ENCODE data around the gene NR1H4. TPM values are rescaled to one million over a fixed set of nuclear protein-coding genes. Genes with fewer than 3 reads are reported as not detected.
"Not testable (repeated sequence)": the region's sequence is repeated elsewhere in the genome, so short reads cannot be mapped to it uniquely, and the experiment has no call there.

The NR1H4 gene
- total and polyA plus RNA-seq, 10 donors: 0.18 to 1.1 (median 0.83) TPM; not detected in 3

DNA sequence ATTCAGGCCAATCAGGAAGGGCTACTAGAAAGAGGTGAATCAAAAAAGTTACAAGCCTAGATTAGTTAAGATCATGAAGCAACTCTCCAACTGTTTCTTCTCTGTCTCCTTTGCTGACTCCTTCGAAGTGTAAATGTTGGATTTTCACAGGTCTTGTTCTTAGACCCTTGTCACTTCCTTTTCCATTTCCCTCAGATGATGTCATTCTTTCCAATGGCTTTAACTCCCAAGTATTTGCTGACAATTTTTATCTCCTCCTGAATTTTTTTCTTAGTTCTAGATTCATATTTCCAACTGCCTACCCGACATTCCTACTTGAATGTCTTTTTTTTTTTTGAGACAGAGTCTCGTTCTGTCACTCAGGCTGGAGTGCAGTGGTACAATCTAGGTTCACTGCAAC lies 110.6 kb downstream of the NR1H4 start:
- Histone ChIP-seq H3K4me3 (no peak overlapping the region), H3K4me1 (no peaks in the 10 kb centered on the region), H3K27me3 (replicated peaks in 1 of 7) (no peaks in the 10 kb centered on the region), H3K27ac (no peak overlapping the region), H3K36me3 (no peaks in the 10 kb centered on the region), H3K9me3 (peaks cover 0 to 44% (median 31%) of the 10 kb centered on the region in 8 donors)
- TF ChIP-seq POLR2AphosphoS5 (IDR thresholded peaks at IDR 0.05) (no peak), POLR2A (IDR thresholded peaks at IDR 0.05) (no peak), CTCF (IDR thresholded peaks at IDR 0.05 in 8 of 11, conservative IDR thresholded peaks at IDR 0.05 in 3 of 11) (no peak)
- WGBS, 5 donors: 66 to 84% (median 75%) methylated on average over 3 of the region's 3 CpGs
- no peak for DNase-seq
- intact Hi-C loops (cut with DNase I; ENCODE audit: low total_unique reads): no loop called here

- no peak overlapping the region for H3K27ac ChIP-seq
- WGBS, 5 donors: 94 to 99% (median 96%) methylated on average over 4 of the region's 4 CpGs
- intact Hi-C loops (cut with DNase I; ENCODE audit: low total_unique reads): no loop called here
- H3K27me3 ChIP-seq (replicated peaks in 1 of 7): no peaks in the 10 kb centered on the region
- TF ChIP-seq POLR2A (IDR thresholded peaks at IDR 0.05) (no peak), POLR2AphosphoS5 (IDR thresholded peaks at IDR 0.05) (no peak), CTCF (IDR thresholded peaks at IDR 0.05 in 8 of 11, conservative IDR thresholded peaks at IDR 0.05 in 3 of 11) (no peak)
- H3K36me3 ChIP-seq: no peaks in the 10 kb centered on the region
- no peak for DNase-seq
- H3K9me3 ChIP-seq: peaks cover 0 to 33% (median 26%) of the 10 kb centered on the region in 8 donors
- no peak overlapping the region for H3K4me3 ChIP-seq
- H3K4me1 ChIP-seq: no peaks in the 10 kb centered on the region
Measured at GRCh38 chr12:100591979-100592378, 118.3 kb downstream of the NR1H4 start.

GRCh38 chr12:100593490-100593889 lies 119.8 kb downstream of the NR1H4 start:
- DNase-seq: no peak
- TF ChIP-seq POLR2AphosphoS5 (IDR thresholded peaks at IDR 0.05): no peak
- TF ChIP-seq CTCF (IDR thresholded peaks at IDR 0.05 in 8 of 11, conservative IDR thresholded peaks at IDR 0.05 in 3 of 11): no peak
- no peak for TF ChIP-seq POLR2A (IDR thresholded peaks at IDR 0.05)
- Histone ChIP-seq H3K36me3 (no peaks in the 10 kb centered on the region), H3K4me1 (no peaks in the 10 kb centered on the region), H3K27me3 (replicated peaks in 1 of 7) (no peaks in the 10 kb centered on the region), H3K4me3 (no peak overlapping the region), H3K27ac (no peak overlapping the region), H3K9me3 (peaks cover 0 to 18% (median 12%) of the 10 kb centered on the region in 8 donors)
- intact Hi-C loops (cut with DNase I; ENCODE audit: low total_unique reads): no loop called here
- 71 to 77% (median 74%) methylated on average over 5 of the region's 5 CpGs for WGBS, 5 donors

DNA sequence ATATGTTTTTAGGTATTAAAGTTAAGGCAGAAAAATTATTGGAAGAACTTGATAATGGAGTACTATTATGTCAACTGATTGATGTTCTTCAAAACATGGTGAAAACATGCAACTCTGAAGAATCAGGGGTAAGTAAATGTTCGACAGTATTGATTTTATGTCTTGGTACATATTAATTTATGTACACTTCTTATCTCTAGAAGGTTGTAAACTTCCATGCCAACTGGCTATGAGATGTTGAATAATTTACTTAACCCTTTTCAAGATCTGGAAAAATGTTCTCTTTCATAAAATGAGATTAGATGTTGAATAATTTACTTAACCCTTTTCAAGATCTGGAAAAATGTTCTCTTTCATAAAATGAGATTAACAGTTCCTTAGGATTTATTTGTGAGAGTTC lies 128.0 kb downstream of the NR1H4 start:
- 90 to 97% (median 92%) methylated on average over 1 of the region's 1 CpG for WGBS, 5 donors
- Histone ChIP-seq H3K4me1 (no peaks in the 10 kb centered on the region), H3K4me3 (no peak overlapping the region), H3K27me3 (replicated peaks in 1 of 7) (no peaks in the 10 kb centered on the region), H3K27ac (no peak overlapping the region), H3K36me3 (no peaks in the 10 kb centered on the region), H3K9me3 (no peaks in the 10 kb centered on the region)
- no peak for DNase-seq
- TF ChIP-seq CTCF (IDR thresholded peaks at IDR 0.05 in 8 of 11, conservative IDR thresholded peaks at IDR 0.05 in 3 of 11) (no peak), POLR2AphosphoS5 (IDR thresholded peaks at IDR 0.05) (no peak), POLR2A (IDR thresholded peaks at IDR 0.05) (no peak)
- intact Hi-C loops (cut with DNase I; ENCODE audit: low total_unique reads): no loop called here

- DNase-seq; H3K27ac ChIP-seq; H3K4me3 ChIP-seq; H3K36me3 ChIP-seq; H3K27me3 ChIP-seq (replicated peaks in 1 of 7); intact Hi-C loops (cut with DNase I; ENCODE audit: low total_unique reads); H3K9me3 ChIP-seq; H3K4me1 ChIP-seq: not testable (repeated sequence)
- WGBS, 5 donors: 22 to 68% (median 45%) methylated on average over 1 of the region's 1 CpG
Measured at GRCh38 chr12:100602997-100603396, 129.3 kb downstream of the NR1H4 start.

Data from spleen (tissue), 11 donors.